Choroid plexus epithelial cell (primary cell): ENCODE data around the gene AGPAT2.
A peak's percentile ranks its signal among the peaks of the same experiment; 100 is the strongest.

ENCODE experiments used
- DNase-seq: peaks from one replicate; pipeline ENCODE4 v3.0.0-alpha.2; 2010; ENCODE audit warnings: low read depth
- H3K4me3 ChIP-seq: 2 replicates; pipeline ENCODE4 v1.5.1; 2011; ENCODE audit warnings: low read depth, mild to moderate bottlenecking, control low read depth, low read length, moderate library complexity
- TF ChIP-seq, protein P1 (sequence below): conservative IDR thresholded peaks from 2 replicates; pipeline ENCODE4 v1.5.1; 2011; ENCODE audit warnings: low read depth, mild to moderate bottlenecking, control low read depth, inconsistent platforms, low read length, moderate library complexity

Gene AGPAT2

DNA sequence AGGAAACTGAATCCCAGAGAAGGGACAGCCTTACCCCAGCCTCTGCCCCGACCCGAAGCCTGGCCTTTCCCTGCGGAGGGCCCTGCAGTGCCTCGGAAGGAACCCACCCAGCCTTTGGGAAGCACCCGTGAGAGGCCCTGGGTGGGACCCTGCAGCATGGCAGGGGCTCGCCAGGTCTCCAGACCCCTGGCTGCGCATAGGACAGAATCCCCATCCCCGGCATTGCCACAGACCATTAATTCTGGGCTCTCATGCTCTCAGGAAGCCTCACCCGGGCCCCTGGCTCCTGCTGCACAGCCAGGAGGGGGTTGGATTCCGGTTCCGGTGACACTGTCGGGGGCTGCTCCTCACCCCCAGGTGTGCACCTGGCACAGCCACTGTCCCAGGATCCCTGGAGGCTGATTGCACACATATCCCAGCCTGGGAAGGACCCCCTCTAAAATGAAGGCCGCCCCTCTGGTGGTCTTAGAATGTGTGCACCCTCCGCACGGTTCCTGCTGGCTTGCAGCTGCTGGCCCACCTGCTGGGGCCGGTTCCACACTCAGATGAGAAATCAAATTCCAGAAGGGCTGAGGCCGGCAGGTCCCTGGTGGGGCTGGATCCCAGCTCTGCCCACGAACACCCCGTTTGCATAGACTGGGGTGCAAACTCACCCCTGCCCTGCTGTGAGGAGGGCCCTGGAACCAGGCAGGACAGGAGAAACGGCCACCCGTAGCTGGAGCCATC lies 19.9 kb downstream of the AGPAT2 start:
- no peak overlapping the region for H3K4me3 ChIP-seq

DNA sequence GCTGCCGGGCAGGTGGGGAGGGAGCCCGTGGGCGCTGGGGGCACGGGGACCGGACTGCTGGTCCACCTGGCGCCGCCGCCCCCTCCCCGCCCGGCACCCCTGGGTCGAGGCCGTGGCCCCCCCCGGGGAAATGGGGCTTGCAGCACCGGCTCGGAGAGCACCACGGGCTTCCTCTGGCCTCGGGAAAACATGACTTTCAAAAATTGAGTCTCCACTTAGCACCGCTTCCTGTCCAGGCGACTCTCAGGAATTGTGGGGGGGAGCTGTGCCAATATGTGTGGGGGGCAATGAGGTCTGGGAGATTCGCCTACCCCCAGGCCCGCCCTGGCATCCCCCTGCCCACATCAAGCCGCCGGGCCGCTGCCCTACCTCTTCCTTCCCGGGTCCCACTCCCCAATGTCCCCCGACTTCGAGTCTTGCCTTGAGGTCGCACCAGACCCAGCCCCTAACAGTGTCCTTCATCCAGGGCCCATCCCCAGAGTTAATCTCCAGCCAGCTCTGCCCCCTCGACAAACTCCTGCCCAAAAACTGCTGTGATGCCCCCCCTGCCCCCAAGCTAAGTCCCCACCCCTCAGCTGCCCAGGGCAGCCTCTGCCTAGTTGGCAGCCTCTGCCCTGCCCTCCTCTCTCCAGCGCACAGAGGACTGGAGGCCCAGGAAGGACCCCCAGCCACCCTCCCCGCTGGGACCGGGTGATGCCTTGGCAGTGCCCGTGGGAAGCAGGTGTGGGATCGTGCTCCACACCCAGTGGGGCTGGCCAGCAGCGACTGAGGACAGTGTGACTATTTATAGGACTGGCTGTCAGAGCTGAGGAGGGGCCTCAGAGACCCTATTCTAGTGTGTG lies 20.7 kb downstream of the AGPAT2 start:
- TF ChIP-seq, protein P1, sequence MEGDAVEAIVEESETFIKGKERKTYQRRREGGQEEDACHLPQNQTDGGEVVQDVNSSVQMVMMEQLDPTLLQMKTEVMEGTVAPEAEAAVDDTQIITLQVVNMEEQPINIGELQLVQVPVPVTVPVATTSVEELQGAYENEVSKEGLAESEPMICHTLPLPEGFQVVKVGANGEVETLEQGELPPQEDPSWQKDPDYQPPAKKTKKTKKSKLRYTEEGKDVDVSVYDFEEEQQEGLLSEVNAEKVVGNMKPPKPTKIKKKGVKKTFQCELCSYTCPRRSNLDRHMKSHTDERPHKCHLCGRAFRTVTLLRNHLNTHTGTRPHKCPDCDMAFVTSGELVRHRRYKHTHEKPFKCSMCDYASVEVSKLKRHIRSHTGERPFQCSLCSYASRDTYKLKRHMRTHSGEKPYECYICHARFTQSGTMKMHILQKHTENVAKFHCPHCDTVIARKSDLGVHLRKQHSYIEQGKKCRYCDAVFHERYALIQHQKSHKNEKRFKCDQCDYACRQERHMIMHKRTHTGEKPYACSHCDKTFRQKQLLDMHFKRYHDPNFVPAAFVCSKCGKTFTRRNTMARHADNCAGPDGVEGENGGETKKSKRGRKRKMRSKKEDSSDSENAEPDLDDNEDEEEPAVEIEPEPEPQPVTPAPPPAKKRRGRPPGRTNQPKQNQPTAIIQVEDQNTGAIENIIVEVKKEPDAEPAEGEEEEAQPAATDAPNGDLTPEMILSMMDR: no peak
- H3K4me3 ChIP-seq: peak overlapping the region; percentile 8
- DNase-seq: no peak

More for the DNA sequence above, 19.9 kb downstream of the AGPAT2 start:
- DNase-seq: no peak
- TF ChIP-seq, protein P1: no peak

DNA sequence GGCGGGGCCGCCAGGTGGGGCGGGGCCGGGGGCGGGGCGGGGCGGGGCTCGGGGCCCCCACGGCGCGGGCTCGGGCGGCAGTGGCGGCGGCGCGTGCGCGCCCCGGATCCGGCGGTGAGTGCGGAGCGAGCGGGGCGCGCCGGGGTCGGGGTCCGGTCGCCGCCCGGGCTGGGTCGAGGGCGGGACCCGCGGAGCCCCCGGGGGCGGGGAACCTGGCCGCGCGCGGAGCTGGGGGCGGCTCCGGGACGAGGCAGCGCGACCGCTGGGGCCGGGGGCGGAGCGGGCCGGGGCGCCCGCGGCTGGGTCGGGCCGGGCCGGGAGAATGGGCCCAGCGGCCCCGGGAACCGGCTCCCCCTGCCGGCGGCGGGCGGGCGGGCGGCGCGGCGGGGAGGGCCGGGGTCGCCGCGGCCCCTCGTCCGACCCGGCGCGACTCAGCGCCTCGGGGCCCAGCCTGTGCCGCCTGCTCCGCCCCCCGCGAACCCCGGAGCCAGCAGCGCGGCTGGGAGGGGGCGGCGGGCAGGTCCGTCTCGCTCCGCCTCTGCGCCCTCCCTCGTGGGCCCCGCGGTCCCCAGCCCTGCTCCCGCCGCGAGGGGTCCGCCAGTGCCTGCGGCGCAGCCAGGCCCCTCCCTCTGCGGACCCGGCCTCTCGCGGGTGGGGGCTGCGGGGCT lies 21.4 kb downstream of the AGPAT2 start:
- no peak for DNase-seq
- peak overlapping the region; percentile 39 for H3K4me3 ChIP-seq
- TF ChIP-seq, protein P1: no peak

DNA sequence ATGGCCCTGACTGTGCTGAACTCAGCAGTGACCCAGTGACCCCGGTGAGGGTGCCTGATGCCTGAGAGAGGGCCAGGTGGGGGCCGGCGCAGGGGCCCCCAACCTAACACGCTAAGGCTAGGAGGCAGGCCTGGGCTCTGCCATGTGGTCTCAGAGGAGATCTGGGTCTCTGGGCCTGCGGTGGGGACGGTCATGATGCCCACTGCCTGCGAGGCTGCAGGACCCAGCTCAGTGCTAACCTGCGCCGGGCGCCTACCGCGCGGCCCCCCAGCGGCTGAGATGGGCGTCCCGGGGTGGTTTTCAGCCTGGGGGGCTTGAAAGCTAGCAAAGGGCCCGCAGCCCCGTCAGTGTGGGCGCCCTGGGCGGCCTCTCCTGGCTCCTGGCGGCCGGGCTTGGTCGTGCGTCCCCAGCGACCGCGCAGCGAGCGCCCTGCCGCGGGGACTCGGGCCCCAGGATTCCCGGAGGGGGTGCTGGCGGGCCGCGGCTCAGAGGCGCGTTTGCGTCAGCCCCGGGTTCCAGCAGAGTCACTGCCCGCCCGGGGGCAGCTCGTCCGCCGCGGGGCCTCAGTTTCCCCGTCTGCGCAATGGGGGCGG lies 22.1 kb downstream of the AGPAT2 start:
- no peak for DNase-seq
- H3K4me3 ChIP-seq: peak overlapping the region; percentile 39
- TF ChIP-seq, protein P1: peak; percentile 2

DNA sequence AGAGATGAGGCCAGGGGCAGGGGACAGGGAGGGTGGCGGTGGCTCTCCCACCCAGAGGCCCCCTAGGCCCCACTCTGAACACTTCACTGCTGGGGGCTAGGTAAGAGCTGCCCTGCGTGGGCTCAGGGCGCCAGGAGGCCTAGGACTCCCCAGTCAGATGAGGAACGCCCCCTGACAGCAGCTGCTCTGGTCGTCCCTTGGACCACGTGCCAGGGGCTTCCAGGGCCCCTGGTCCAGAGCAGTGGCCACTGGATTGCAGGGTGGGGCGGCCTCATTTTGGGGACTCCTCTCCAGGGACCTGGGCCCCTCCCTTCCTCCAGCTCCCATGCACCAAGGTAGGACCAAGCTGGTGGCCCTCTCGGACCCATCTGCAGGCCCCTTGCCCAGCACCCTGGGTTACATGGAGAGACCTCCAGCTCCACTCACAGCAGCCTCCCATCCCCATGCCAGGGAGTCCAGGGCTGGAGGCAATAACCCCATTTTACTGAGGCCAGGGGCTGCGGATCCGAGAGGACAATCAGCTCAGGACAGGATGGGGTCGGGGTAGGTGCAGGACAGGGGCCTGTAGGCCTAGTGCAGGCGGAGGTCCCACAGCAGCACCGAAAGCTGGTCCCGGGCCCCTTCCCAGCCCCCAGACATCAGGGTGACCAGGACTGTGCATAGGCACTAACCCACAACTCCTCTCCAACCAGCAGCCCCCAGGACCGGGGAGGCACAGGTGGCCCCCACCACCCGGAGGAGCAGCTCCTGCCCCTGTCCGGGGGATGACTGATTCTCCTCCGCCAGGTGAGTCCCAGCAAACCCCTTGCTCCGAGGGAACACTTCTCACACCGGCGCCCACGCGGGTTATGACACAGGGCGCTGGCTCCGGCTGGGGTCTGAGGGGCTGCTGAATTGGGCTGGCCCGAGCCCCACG lies 23.0 kb downstream of the AGPAT2 start:
- no peak overlapping the region for H3K4me3 ChIP-seq
- DNase-seq: no peak
- TF ChIP-seq, protein P1: no peak
